KOPT-K1 (cell line): Measurements from ENCODE around the gene IGSF1.
"Not testable (repeated sequence)": the region's sequence is repeated elsewhere in the genome, so short reads cannot be mapped to it uniquely, and the experiment has no call there.

ENCODE experiments used
- H3K27ac ChIP-seq: fragments of 200-600 bp; sonication (generic); 2 replicates; pipeline ENCODE4 v1.5.1; 2016; ENCODE audit warnings: antibody characterized with exemption, mild to moderate bottlenecking, low read depth, low read length; ENCODE audit not compliant: poor library complexity, severe bottlenecking
- H3K36me3 ChIP-seq: fragments of 200-600 bp; sonication (generic); 2 replicates; pipeline ENCODE4 v1.5.1; 2017; ENCODE audit warnings: antibody characterized with exemption, mild to moderate bottlenecking, low read length, moderate library complexity; ENCODE audit not compliant: insufficient read depth
- H3K9me3 ChIP-seq: fragments of 200-600 bp; sonication (generic); 2 replicates; pipeline ENCODE4 v1.5.1; 2017; ENCODE audit warnings: antibody characterized with exemption, low read length, mild to moderate bottlenecking; ENCODE audit not compliant: insufficient read depth, poor library complexity, severe bottlenecking

IGSF1 gene

DNA sequence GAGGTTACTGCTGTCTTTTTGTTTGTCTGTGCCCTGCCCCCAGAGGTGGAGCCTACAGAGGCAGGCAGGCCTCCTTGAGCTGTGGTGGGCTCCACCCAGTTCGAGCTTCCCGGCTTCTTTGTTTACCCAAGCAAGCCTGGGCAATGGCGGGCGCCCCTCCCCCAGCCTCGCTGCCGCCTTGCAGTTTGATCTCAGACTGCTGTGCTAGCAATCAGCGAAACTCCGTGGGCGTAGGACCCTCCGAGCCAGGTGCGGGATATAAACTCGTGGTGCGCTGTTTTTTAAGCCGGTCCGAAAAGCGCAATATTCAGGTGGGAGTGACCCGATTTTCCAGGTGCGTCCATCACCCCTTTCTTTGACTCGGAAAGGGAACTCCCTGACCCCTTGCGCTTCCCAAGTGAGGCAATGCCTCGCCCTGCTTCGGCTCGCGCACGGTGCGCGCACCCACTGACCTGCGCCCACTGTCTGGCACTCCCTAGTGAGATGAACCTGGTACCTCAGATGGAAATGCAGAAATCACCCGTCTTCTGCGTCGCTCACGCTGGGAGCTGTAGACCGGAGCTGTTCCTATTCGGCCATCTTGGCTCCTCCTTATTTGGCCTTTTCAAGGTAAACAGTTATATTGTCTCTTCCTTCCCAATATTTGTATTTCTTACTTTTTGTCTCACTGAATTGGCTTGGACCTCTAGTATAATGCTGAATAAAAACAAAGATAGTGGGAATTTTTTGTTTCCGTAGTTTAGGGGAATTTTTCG is 37.9 kb downstream of the IGSF1 start:
- H3K9me3 ChIP-seq, H3K27ac ChIP-seq, H3K36me3 ChIP-seq: not testable (repeated sequence)

DNA sequence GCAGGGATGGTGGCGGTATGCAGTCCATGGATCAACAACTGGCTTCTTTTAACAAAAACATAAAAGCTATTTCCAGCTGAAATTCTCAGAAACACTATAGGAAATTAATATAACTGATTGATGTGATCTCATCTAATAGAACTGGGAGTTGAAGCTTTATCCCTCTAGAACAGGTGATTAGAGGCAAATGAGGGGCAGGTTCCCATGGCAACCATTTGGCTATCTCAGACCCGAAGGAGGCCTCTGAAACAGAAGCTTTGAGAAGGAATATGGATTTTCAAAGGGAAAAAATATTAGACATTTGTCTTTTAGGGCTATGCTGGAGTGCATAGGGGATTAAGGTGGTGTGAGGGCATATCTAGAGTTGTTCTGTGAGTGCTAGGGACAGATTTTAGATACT is 50.0 kb downstream of the IGSF1 start:
- Histone ChIP-seq H3K36me3 (no peaks in the 10 kb centered on the region), H3K9me3 (no peaks in the 10 kb centered on the region), H3K27ac (no peak overlapping the region)

DNA sequence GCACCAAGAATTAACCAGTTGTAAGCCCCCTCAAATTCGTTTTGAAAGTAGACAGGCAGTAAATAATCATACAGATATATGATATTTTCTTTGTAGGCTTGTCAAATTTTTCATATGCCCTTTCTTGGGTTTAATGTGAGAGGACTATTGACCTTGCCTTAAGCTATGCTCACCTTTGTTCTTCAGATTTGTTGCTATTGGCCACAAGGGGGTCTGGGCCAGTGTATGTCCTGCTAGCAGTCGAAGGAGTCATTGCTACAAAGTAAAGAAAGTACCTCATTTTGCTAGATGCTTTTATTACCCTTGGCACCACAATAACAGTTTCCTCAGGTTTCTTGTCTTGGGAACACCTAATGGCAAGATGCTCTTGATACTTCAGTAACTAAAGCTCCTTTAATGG is 51.7 kb downstream of the IGSF1 start:
- Histone ChIP-seq H3K27ac (no peak overlapping the region), H3K36me3 (no peaks in the 10 kb centered on the region), H3K9me3 (no peaks in the 10 kb centered on the region)

DNA sequence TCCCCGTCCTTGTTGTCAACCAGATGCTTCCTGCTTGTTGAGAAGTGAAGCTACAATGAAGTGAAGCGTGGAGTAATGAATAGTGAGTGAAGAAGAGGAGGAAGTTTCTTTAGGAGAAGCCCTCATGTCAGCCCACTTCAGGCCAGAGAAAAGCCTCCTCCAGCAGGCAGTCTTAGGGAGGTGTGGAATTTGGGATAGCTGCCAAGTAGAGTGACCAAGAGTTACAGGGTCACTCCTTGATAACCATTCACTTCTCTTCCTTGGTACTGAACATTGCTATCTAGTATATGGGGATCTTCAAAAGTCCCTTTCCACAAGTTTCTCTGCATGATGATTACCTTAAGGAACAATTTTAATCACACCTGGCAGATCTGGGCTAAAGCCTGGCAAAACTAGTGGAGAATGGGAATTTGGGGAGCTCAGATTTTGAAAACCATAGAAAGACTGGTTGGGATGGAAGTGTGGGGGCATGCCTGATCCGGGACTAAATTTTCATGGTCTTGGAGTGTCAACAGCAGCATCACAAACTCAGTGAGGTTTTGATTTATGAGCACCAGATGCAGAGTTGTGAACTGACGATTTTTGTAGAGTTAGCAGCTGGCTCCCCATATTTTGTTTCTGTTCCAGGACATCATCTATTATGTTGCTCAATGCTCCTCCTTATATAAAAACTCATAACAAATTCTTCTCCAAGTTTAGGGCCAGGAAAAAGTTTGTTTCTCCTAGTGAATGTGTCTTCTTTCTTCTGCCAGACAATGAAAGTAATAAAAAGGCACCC is 53.1 kb downstream of the IGSF1 start:
- no peaks in the 10 kb centered on the region for H3K36me3 ChIP-seq
- no peaks in the 10 kb centered on the region for H3K9me3 ChIP-seq
- H3K27ac ChIP-seq: no peak overlapping the region

DNA sequence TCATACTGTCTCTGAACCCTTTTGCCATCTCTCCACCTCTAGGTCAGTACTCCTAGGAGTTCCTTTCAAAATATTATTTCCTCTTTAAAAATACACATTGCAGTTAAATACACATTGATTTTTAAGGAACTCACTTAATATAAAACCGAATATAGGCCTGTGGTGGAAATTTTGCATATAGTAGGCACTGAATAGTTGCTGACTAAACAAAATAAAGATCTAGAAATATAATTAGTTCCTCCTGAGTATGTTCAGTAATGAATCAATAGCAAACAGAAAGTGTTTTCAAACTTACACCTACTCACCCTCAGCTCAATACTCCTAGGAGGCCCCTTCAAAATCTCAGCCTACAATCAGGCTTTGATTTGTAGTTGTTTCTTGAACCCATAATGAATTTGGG is 61.5 kb downstream of the IGSF1 start:
- H3K36me3 ChIP-seq: no peaks in the 10 kb centered on the region
- no peaks in the 10 kb centered on the region for H3K9me3 ChIP-seq

DNA sequence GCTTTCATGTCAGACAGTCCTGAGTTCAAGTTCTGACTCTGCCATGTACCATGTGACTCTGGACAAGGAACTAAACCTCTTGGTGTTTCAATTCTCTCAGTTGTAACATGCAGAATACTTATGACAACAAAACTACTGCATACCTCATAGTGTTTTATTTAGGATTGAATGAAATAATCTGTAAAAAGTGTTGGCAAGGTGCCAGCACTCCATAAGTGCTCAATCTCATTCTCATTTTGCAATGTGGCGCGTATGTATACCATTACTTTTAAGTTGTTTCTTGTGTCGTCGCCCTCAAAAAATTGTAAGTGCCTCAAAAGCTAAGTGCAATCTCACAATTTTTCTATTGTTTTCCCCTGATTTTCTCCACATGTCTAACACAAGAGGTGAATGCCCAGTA is 62.5 kb downstream of the IGSF1 start:
- H3K9me3 ChIP-seq: no peaks in the 10 kb centered on the region
- H3K36me3 ChIP-seq: no peaks in the 10 kb centered on the region
- H3K27ac ChIP-seq: no peak overlapping the region

More for the DNA sequence above, 61.5 kb downstream of the IGSF1 start:
- H3K27ac ChIP-seq: no peak overlapping the region

DNA sequence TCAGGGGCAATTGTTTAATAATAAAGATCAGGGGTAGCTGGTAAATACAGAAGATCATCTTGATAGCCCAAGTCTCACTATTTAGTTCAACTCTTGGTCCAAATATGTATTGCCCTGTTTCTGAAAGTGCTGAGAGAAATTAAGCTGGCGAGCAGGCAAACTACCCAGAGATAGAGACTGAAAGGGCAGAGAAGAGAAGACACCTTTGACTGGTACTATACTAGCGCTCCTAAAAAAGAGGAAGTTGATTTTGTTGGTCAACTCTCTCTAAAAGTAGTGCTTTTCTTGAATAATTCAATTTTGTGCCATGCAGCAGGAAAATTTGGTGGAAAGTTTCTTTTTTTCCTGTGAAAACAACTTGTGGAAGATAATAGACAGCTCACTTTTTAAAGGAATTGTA is 64.0 kb downstream of the IGSF1 start:
- H3K27ac ChIP-seq: no peak overlapping the region
- no peaks in the 10 kb centered on the region for H3K9me3 ChIP-seq
- no peaks in the 10 kb centered on the region for H3K36me3 ChIP-seq
